Endothelial cell of umbilical vein (primary cell): ENCODE measurements around the gene PACSIN2. TPM values are rescaled to one million over a fixed set of nuclear protein-coding genes. Genes with fewer than 3 reads are reported as not detected.

Experiments
- BruUV-seq: library from RNA; stranded (reverse); fragments of 400-500 nt; replicated peaks from 2 replicates; lab custom pipeline; 2021; lab: Mats Ljungman, UMichigan
- CTCF ChIA-PET: fragments of 300-600, 350-600 bp; sonication (Branson Sonifier 250); formaldehyde crosslinking; loops from one replicate; lab custom pipeline; 2021; ENCODE audit warnings: antibody characterized with exemption, inconsistent platforms; lab: Charles Lee
- POLR2A ChIA-PET: fragments of 300-600, 350-600 bp; sonication (Branson Sonifier 250); formaldehyde crosslinking; loops from one replicate; lab custom pipeline; 2021; ENCODE audit warnings: antibody characterized with exemption, inconsistent platforms; lab: Charles Lee
- DNase-seq: peaks from one replicate; pipeline ENCODE4 v3.0.0-alpha.2; 2011; ENCODE audit warnings: low read depth, low spot score
- FAIRE-seq: peaks from 2 replicates; lab custom pipeline; 2011; peaks lifted over from hg19 to GRCh38; lab: Jason Lieb, UNC
- H2AFZ ChIP-seq: 2 replicates; pipeline ENCODE4 v1.6.0; 2012; ENCODE audit warnings: low read depth, low read length, control low read depth, inconsistent platforms
- H3K27ac ChIP-seq: 2 replicates; pipeline ENCODE4 v1.5.1; 2011; ENCODE audit warnings: low read depth, mild to moderate bottlenecking, control low read depth, low read length, moderate library complexity; ENCODE audit not compliant: insufficient read depth
- H3K27me3 ChIP-seq, 2 experiments: 2 replicates each; pipeline versions ENCODE4 v1.6.0 to v1.6.1; 2011; ENCODE audit warnings: low read length in 2 of 2, mixed read lengths in 1 of 2; ENCODE audit not compliant: control insufficient read depth in 2 of 2, insufficient read depth in 2 of 2
- H3K36me3 ChIP-seq, 2 experiments: 2 replicates in 1 of 2; 3 replicates in 1 of 2; pipeline ENCODE4 v1.5.1; 2011; ENCODE audit warnings: low read length in 2 of 2, mild to moderate bottlenecking in 1 of 2, moderate library complexity in 1 of 2; ENCODE audit not compliant: control insufficient read depth in 2 of 2, insufficient read depth in 2 of 2; ENCODE audit errors: extremely low read depth in 1 of 2
- H3K4me1 ChIP-seq: 3 replicates; pipeline ENCODE4 v1.5.1; 2011; ENCODE audit warnings: mild to moderate bottlenecking, low read length; ENCODE audit not compliant: control insufficient read depth, insufficient read depth; ENCODE audit errors: extremely low read depth
- H3K4me2 ChIP-seq: 2 replicates; pipeline ENCODE4 v1.6.1; 2011; ENCODE audit warnings: low read length, control low read depth, mixed read lengths; ENCODE audit not compliant: insufficient read depth
- H3K4me3 ChIP-seq, 3 experiments: fragments of 200-600 bp in 1 of 3; sonication (generic), shearing (Covaris generic) in 1 of 3; replicated peaks in 1 of 3; 2 replicates each; pipeline ENCODE4 v1.5.1; 2011 to 2016; ENCODE audit warnings: control low read depth in 3 of 3, low read length in 3 of 3, mild to moderate bottlenecking in 2 of 3, inconsistent platforms in 1 of 3, low read depth in 1 of 3, moderate library complexity in 1 of 3; ENCODE audit not compliant: insufficient read depth in 1 of 3
- H3K79me2 ChIP-seq: 2 replicates; pipeline ENCODE4 v1.6.0; 2012; ENCODE audit warnings: low read length, inconsistent platforms; ENCODE audit not compliant: control insufficient read depth, insufficient read depth
- H3K9ac ChIP-seq: replicated peaks from 2 replicates; pipeline ENCODE3; 2011; ENCODE audit warnings: low read length, control low read depth; ENCODE audit not compliant: insufficient read depth; ENCODE audit errors: extremely low read depth
- H3K9me1 ChIP-seq: replicated peaks from 3 replicates; pipeline ENCODE4 v1.6.0; 2011; ENCODE audit warnings: mild to moderate bottlenecking, low read length; ENCODE audit not compliant: control insufficient read depth, insufficient read depth; ENCODE audit errors: extremely low read depth
- H3K9me3 ChIP-seq: replicated peaks from 2 replicates; pipeline ENCODE4 v1.5.1; 2012; ENCODE audit warnings: low read length, inconsistent platforms; ENCODE audit not compliant: control insufficient read depth, insufficient read depth
- H4K20me1 ChIP-seq: replicated peaks from 2 replicates; pipeline ENCODE3; 2011; ENCODE audit warnings: mild to moderate bottlenecking, low read length; ENCODE audit not compliant: control insufficient read depth, insufficient read depth; ENCODE audit errors: extremely low read depth
- CTCF ChIP-seq, 2 donors: IDR thresholded peaks; 1 replicate in 1 of 2; 2 replicates in 1 of 2; pipeline ENCODE4 v1.5.1; 2011; ENCODE audit warnings: low read length in 2 of 2, mild to moderate bottlenecking in 2 of 2, moderate library complexity in 2 of 2, control low read depth in 1 of 2, inconsistent platforms in 1 of 2, low read depth in 1 of 2; ENCODE audit not compliant: insufficient read depth in 1 of 2; ENCODE audit errors: extremely low read depth in 1 of 2
- EZH2 ChIP-seq: IDR thresholded peaks from 2 replicates; pipeline ENCODE4 v1.6.1; 2012; ENCODE audit warnings: borderline replicate concordance, low read depth, mild to moderate bottlenecking, moderate library complexity, low read length, inconsistent platforms; ENCODE audit not compliant: severe bottlenecking
- FOS ChIP-seq: IDR thresholded peaks from 2 replicates; pipeline ENCODE4 v1.6.1; 2011; ENCODE audit warnings: mild to moderate bottlenecking, low read length, moderate library complexity, borderline replicate concordance; ENCODE audit not compliant: insufficient read depth
- GATA2 ChIP-seq: IDR thresholded peaks from 2 replicates; pipeline ENCODE4 v1.7.0; 2011; ENCODE audit warnings: low read depth, mild to moderate bottlenecking, moderate library complexity, mixed read lengths, low read length; ENCODE audit not compliant: insufficient read length, insufficient read depth
- JUN ChIP-seq: IDR thresholded peaks from 2 replicates; pipeline ENCODE4 v1.6.1; 2011; ENCODE audit warnings: borderline replicate concordance, low read depth; ENCODE audit not compliant: insufficient read length, insufficient read depth
- MAX ChIP-seq: IDR thresholded peaks from 2 replicates; pipeline ENCODE4 v1.6.1; 2011; ENCODE audit not compliant: insufficient read depth, insufficient read length
- POLR2AphosphoS5 ChIP-seq: IDR thresholded peaks from 2 replicates; pipeline ENCODE4 v1.6.1; 2012; ENCODE audit warnings: low read depth, mild to moderate bottlenecking, control low read depth, low read length, moderate library complexity; ENCODE audit not compliant: insufficient read depth
- dilution Hi-C: fragments of 300-500 bp; cut with MboI; formaldehyde crosslinking; loops from one replicate; pipeline ENCODE4 v1.15.0; 2019; ENCODE audit warnings: low sequenced_read_pairs; ENCODE audit not compliant: extremely low pct_ligation_motif_present
- intact Hi-C: fragments of 100-400 bp; cut with micrococcal nuclease; formaldehyde crosslinking; loops from one replicate; pipeline ENCODE4 v1.10.0; 2022
- polyA plus RNA-seq, 4 experiments: library from polyadenylated mRNA; depleted of rRNA in 3 of 4; stranded (reverse) in 3 of 4; unstranded in 1 of 4; fragments of >200 nt; gene quantifications; 2 replicates each; pipeline versions ENCODE4 v1.2.1 to v1.2.3, GENCODE V29; 2011 to 2012; ENCODE audit warnings: missing spikeins in 1 of 4
- total RNA-seq: library from RNA; stranded (reverse); gene quantifications from 2 replicates; pipeline ENCODE4 v1.2.3, GENCODE V29; 2021

PACSIN2 gene
- total and polyA plus RNA-seq, 2 donors (not counting 3 experiments of a cell fraction or from before 2014, with no cell fraction given): 46.2 to 64.5 TPM

- no peaks in the 10 kb centered on the region for H3K36me3 ChIP-seq
- H3K4me2 ChIP-seq: peak overlapping the region; percentile 27
- dilution Hi-C loops: no loop called here
- H3K27ac ChIP-seq: peak overlapping the region; percentile 78
- ChIA-PET POLR2A (interaction anchor here (2.5 kb wide), 1 partner anchor 14 kb away, joined by 14 read pairs; the partner anchor contains the start of gene PACSIN2), CTCF (interaction anchor here (0.8 to 3.4 kb wide), 6 partner anchors 8 to 66 kb away, joined by 3 to 26 read pairs (median 6); partner anchors contain the start of gene PACSIN2)
- H3K4me1 ChIP-seq: peaks cover 59% of the 10 kb centered on the region
- no peak for TF ChIP-seq POLR2AphosphoS5
- TF ChIP-seq JUN: no peak
- no peak for TF ChIP-seq MAX
- no peak for TF ChIP-seq CTCF (IDR thresholded peaks at IDR 0.05; ENCODE audit: extremely low read depth in 1 of 2, insufficient read depth in 1 of 2, low read depth in 1 of 2, low read length in 2 of 2)
- no peak for TF ChIP-seq EZH2
- no peak for TF ChIP-seq GATA2
- peak; percentile 88 for TF ChIP-seq FOS
- FAIRE-seq (no peak), DNase-seq (no peak)
- intact Hi-C loops: loop anchor here (5.0 kb wide), 1 partner anchor 58 kb away; no protein-coding TSS in a partner anchor
- peaks cover 77% of the 10 kb centered on the region for H3K79me2 ChIP-seq
- H3K4me3 ChIP-seq: no peak overlapping the region
- H4K20me1 ChIP-seq: no peaks in the 10 kb centered on the region
- no peaks in the 10 kb centered on the region for H3K9me1 ChIP-seq
- H3K27me3 ChIP-seq: no peaks in the 10 kb centered on the region
- no peaks in the 10 kb centered on the region for H3K9me3 ChIP-seq
- no peak overlapping the region for H3K9ac ChIP-seq
- no TSS peak for BruUV-seq
- no peak overlapping the region for H2AFZ ChIP-seq
Measured at GRCh38 chr22:43000441-43001175, 14.3 kb downstream of the PACSIN2 start.
